ENCODE results near the gene MIOS. TPM values are rescaled to one million over a fixed set of nuclear protein-coding genes. Genes with fewer than 3 reads are reported as not detected.

Gene MIOS
- polyA plus RNA-seq, 3 donors: 18.3 to 32.6 (median 20.2) TPM

DNA sequence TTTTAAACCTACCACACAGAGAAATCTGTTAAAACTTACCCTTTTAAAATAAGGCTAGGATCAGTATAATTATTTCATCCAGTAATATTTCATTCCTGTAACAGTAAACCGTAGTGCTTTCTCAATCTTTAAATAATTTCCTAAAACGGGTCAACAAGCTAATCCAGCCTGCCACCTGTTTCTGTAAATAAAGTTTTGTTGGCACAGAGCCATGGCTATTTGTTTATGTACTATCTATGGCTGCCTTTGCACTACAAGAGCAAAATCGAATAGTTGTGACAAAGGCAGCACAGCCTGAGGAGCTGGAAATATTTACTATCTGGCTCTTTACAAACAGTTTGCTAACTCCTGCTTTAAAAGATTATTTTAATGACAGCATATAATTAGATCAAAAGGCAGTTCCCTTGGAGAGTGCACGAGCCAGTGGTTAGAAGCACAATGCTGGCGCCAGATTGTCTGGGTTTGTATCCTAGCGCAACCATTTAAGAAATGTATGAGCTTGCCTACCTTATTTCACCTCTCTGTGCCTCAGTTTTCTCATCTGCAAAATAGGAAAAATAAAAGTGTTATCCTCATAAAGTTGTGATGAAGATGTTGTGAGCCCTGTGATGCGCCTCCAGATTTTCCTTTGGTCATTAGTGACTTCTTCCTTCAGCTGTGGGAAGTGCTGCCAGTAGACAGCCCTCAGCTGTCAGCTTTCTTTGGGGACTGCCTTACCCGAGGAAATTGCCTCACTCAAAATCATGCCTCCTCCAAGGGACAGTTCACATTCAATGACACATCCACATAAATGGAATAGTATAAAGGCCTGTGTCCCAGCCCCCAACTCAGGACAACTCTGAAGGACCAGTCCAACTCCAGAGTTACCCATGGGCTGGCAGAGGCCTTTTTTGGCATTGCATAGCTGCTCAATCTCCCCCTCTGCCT, 11.8 kb upstream of the MIOS start:
- Mint-ChIP-seq H3K36me3 (no peaks in the 10 kb centered on the region), H3K27me3 (ENCODE audit: low read depth in 3 of 3) (peaks cover 0 to 2% (median 0%) of the 10 kb centered on the region in 3 donors), H3K4me3 (no peak overlapping the region), H3K27ac (no peak overlapping the region), H3K9me3 (peaks cover 4 to 28% (median 18%) of the 10 kb centered on the region in 7 donors), H3K4me1 (no peaks in the 10 kb centered on the region)
- H3K79me2 ChIP-seq (ENCODE audit: insufficient read depth, low read length): no peaks in the 10 kb centered on the region
- no peaks in the 10 kb centered on the region for H3K27me3 ChIP-seq (ENCODE audit: control insufficient read depth in 2 of 2, insufficient read depth in 2 of 2, low read length in 2 of 2)
- no peak overlapping the region for H3K4me3 ChIP-seq (replicated peaks in 1 of 3; ENCODE audit: low read depth in 2 of 3, low read length in 3 of 3)
- no peaks in the 10 kb centered on the region for H4K20me1 ChIP-seq (ENCODE audit: insufficient read depth, low read length)
- no peaks in the 10 kb centered on the region for H3K4me1 ChIP-seq (ENCODE audit: control insufficient read depth in 1 of 2, insufficient read depth in 2 of 2, low read length in 2 of 2)
- no peaks in the 10 kb centered on the region for H3K9me3 ChIP-seq (replicated peaks in 1 of 2; ENCODE audit: control insufficient read depth in 1 of 2, insufficient read depth in 1 of 2, low read length in 2 of 2)
- TF ChIP-seq CTCF (IDR thresholded peaks at IDR 0.05): no peak
- H3K36me3 ChIP-seq (replicated peaks in 1 of 2; ENCODE audit: control insufficient read depth in 1 of 2, insufficient read depth in 2 of 2, low read length in 2 of 2): no peaks in the 10 kb centered on the region
- H2AFZ ChIP-seq (ENCODE audit: insufficient read depth, low read depth, low read length, poor library complexity, severe bottlenecking): no peak overlapping the region
- no peak overlapping the region for H3K9ac ChIP-seq (ENCODE audit: insufficient read depth, low read length, poor library complexity, severe bottlenecking)
- H3K4me2 ChIP-seq (replicated peaks; ENCODE audit: extremely low read depth, low read length, poor library complexity, severe bottlenecking): no peak overlapping the region
- H3K27ac ChIP-seq (ENCODE audit: low read depth in 1 of 2, low read length in 2 of 2): no peak overlapping the region
- 80% methylated on average over 2 of the region's 8 CpGs for WGBS (ENCODE audit: insufficient coverage)
- DNase-seq: no peak
- intact Hi-C loops (cut with micrococcal nuclease): no loop called here

- no peak overlapping the region for H3K9ac ChIP-seq (ENCODE audit: insufficient read depth, low read length, poor library complexity, severe bottlenecking)
- H3K4me3 Mint-ChIP-seq: no peak overlapping the region
- no peak for DNase-seq
- 100% methylated on average over 1 of the region's 1 CpG for WGBS (ENCODE audit: insufficient coverage)
- no peaks in the 10 kb centered on the region for H4K20me1 ChIP-seq (ENCODE audit: insufficient read depth, low read length)
- H3K27ac ChIP-seq (ENCODE audit: low read depth in 1 of 2, low read length in 2 of 2): no peak overlapping the region
- no peaks in the 10 kb centered on the region for H3K79me2 ChIP-seq (ENCODE audit: insufficient read depth, low read length)
- no peaks in the 10 kb centered on the region for H3K4me1 ChIP-seq (ENCODE audit: control insufficient read depth in 1 of 2, insufficient read depth in 2 of 2, low read length in 2 of 2)
- intact Hi-C loops (cut with micrococcal nuclease): no loop called here
- no peak overlapping the region for H3K4me2 ChIP-seq (replicated peaks; ENCODE audit: extremely low read depth, low read length, poor library complexity, severe bottlenecking)
- no peaks in the 10 kb centered on the region for H3K9me3 ChIP-seq (replicated peaks in 1 of 2; ENCODE audit: control insufficient read depth in 1 of 2, insufficient read depth in 1 of 2, low read length in 2 of 2)
- H3K4me1 Mint-ChIP-seq: no peaks in the 10 kb centered on the region
- no peaks in the 10 kb centered on the region for H3K27me3 ChIP-seq (ENCODE audit: control insufficient read depth in 2 of 2, insufficient read depth in 2 of 2, low read length in 2 of 2)
- H3K36me3 Mint-ChIP-seq: no peaks in the 10 kb centered on the region
- H3K36me3 ChIP-seq (replicated peaks in 1 of 2; ENCODE audit: control insufficient read depth in 1 of 2, insufficient read depth in 2 of 2, low read length in 2 of 2): no peaks in the 10 kb centered on the region
- H3K4me3 ChIP-seq (replicated peaks in 1 of 3; ENCODE audit: low read depth in 2 of 3, low read length in 3 of 3): no peak overlapping the region
- TF ChIP-seq CTCF (IDR thresholded peaks at IDR 0.05): no peak
- peaks cover 0 to 2% (median 0%) of the 10 kb centered on the region in 3 donors for H3K27me3 Mint-ChIP-seq (ENCODE audit: low read depth in 3 of 3)
- peaks cover 4 to 30% (median 18%) of the 10 kb centered on the region in 7 donors for H3K9me3 Mint-ChIP-seq
- H2AFZ ChIP-seq (ENCODE audit: insufficient read depth, low read depth, low read length, poor library complexity, severe bottlenecking): no peak overlapping the region
- H3K27ac Mint-ChIP-seq: no peak overlapping the region
These were observed 9.8 kb upstream of the MIOS start for GRCh38 chr7:7556852-7557251.
